Measurements from ENCODE around the gene PYROXD2. TPM values are rescaled to one million over a fixed set of nuclear protein-coding genes. Genes with fewer than 3 reads are reported as not detected.

The PYROXD2 gene
- total and polyA plus RNA-seq, 2 of the 13 experiments (the other 11 are each of a cell fraction or from before 2014, with no cell fraction given) = 2.0 to 6.2 TPM

- no peak overlapping the region for H2AFZ ChIP-seq (ENCODE audit: low read length)
- no peak for FAIRE-seq
- H3K9ac ChIP-seq (ENCODE audit: insufficient read depth, low read depth, low read length) = no peak overlapping the region
- H3K36me3 ChIP-seq (replicated peaks in 1 of 2; ENCODE audit: control insufficient read depth in 1 of 2, insufficient read depth in 2 of 2, low read length in 2 of 2) = no peaks in the 10 kb centered on the region
- in situ Hi-C loops (cut with HindIII; ENCODE audit: extremely low pct_ligation_motif_present, low pct_unique_long_range_greater_than_20kb) (no loop called here), intact Hi-C loops (cut with micrococcal nuclease; ENCODE audit: unreplicated experiment) (no loop called here)
- H4K20me1 ChIP-seq (ENCODE audit: insufficient read depth, low read length) = no peaks in the 10 kb centered on the region
- DNase-seq (ENCODE audit: low spot score) = no peak
- WGBS (ENCODE audit: low lambda C conversion rate) = 23% methylated on average over 7 of the region's 11 CpGs
- H3K4me2 ChIP-seq (ENCODE audit: low read depth, low read length) = no peak overlapping the region
- H3K4me3 ChIP-seq (replicated peaks in 1 of 3; ENCODE audit: insufficient read depth in 1 of 3, low read depth in 2 of 3, low read length in 3 of 3) = no peak overlapping the region
- no peak overlapping the region for H3K27ac ChIP-seq (ENCODE audit: extremely low read length, insufficient read depth, low read length)
- POLR2A ChIA-PET = no interaction called here
- H3K79me2 ChIP-seq (ENCODE audit: insufficient read depth, low read length) = no peaks in the 10 kb centered on the region
- ATAC-seq = no peak
- H3K9me3 ChIP-seq (ENCODE audit: low read length) = no peaks in the 10 kb centered on the region
- no peaks in the 10 kb centered on the region for H3K4me1 ChIP-seq (ENCODE audit: insufficient read depth, low read length)
- H3K27me3 ChIP-seq (ENCODE audit: control insufficient read depth in 1 of 2, insufficient read depth in 2 of 2, low read length in 2 of 2) = peaks cover 2 to 51% of the 10 kb centered on the region in 2 experiments
- CTCF ChIA-PET (ENCODE audit: low intra/inter-chr PET ratio, low total read pairs) = no interaction called here
- BruUV-seq (replicated peaks) = no TSS peak
- TF ChIP-seq KDM4B (CRISPR knock-in tag; IDR thresholded peaks at IDR 0.05) (no peak), TGIF2 (CRISPR knock-in tag; IDR thresholded peaks at IDR 0.05) (no peak), GRHL1 (CRISPR knock-in tag; conservative IDR thresholded peaks at IDR 0.05) (no peak), SMAD1 (CRISPR knock-in tag; IDR thresholded peaks at IDR 0.05; ENCODE audit: borderline replicate concordance, low read depth) (no peak), ZNF143 (CRISPR knock-in tag; IDR thresholded peaks at IDR 0.05) (no peak), ZNF460 (CRISPR knock-in tag; IDR thresholded peaks at IDR 0.05; ENCODE audit: borderline replicate concordance) (no peak), SMARCC2 (IDR thresholded peaks at IDR 0.05) (no peak), NFKBIZ (CRISPR knock-in tag; IDR thresholded peaks at IDR 0.05) (no peak)
- TF ChIP-seq, protein P1, sequence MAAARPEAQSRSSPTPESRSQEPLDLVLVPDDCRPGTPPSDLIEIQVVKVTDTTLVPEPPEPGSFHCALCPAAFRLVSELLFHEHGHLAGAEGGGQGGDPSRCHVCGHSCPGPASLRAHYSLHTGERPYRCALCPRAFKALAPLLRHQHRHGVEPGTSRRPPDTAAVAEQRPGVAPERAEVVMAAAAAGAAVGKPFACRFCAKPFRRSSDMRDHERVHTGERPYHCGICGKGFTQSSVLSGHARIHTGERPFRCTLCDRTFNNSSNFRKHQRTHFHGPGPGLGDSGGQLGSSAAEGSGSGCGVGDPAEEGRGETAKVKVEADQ (CRISPR knock-in tag; IDR thresholded peaks at IDR 0.05; ENCODE audit: borderline replicate concordance) = no peak
- TF ChIP-seq, protein P2, sequence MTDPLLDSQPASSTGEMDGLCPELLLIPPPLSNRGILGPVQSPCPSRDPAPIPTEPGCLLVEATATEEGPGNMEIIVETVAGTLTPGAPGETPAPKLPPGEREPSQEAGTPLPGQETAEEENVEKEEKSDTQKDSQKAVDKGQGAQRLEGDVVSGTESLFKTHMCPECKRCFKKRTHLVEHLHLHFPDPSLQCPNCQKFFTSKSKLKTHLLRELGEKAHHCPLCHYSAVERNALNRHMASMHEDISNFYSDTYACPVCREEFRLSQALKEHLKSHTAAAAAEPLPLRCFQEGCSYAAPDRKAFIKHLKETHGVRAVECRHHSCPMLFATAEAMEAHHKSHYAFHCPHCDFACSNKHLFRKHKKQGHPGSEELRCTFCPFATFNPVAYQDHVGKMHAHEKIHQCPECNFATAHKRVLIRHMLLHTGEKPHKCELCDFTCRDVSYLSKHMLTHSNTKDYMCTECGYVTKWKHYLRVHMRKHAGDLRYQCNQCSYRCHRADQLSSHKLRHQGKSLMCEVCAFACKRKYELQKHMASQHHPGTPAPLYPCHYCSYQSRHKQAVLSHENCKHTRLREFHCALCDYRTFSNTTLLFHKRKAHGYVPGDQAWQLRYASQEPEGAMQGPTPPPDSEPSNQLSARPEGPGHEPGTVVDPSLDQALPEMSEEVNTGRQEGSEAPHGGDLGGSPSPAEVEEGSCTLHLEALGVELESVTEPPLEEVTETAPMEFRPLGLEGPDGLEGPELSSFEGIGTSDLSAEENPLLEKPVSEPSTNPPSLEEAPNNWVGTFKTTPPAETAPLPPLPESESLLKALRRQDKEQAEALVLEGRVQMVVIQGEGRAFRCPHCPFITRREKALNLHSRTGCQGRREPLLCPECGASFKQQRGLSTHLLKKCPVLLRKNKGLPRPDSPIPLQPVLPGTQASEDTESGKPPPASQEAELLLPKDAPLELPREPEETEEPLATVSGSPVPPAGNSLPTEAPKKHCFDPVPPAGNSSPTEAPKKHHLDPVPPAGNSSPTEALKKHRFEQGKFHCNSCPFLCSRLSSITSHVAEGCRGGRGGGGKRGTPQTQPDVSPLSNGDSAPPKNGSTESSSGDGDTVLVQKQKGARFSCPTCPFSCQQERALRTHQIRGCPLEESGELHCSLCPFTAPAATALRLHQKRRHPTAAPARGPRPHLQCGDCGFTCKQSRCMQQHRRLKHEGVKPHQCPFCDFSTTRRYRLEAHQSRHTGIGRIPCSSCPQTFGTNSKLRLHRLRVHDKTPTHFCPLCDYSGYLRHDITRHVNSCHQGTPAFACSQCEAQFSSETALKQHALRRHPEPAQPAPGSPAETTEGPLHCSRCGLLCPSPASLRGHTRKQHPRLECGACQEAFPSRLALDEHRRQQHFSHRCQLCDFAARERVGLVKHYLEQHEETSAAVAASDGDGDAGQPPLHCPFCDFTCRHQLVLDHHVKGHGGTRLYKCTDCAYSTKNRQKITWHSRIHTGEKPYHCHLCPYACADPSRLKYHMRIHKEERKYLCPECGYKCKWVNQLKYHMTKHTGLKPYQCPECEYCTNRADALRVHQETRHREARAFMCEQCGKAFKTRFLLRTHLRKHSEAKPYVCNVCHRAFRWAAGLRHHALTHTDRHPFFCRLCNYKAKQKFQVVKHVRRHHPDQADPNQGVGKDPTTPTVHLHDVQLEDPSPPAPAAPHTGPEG (CRISPR knock-in tag; IDR thresholded peaks at IDR 0.05) = no peak
- TF ChIP-seq, protein P3, sequence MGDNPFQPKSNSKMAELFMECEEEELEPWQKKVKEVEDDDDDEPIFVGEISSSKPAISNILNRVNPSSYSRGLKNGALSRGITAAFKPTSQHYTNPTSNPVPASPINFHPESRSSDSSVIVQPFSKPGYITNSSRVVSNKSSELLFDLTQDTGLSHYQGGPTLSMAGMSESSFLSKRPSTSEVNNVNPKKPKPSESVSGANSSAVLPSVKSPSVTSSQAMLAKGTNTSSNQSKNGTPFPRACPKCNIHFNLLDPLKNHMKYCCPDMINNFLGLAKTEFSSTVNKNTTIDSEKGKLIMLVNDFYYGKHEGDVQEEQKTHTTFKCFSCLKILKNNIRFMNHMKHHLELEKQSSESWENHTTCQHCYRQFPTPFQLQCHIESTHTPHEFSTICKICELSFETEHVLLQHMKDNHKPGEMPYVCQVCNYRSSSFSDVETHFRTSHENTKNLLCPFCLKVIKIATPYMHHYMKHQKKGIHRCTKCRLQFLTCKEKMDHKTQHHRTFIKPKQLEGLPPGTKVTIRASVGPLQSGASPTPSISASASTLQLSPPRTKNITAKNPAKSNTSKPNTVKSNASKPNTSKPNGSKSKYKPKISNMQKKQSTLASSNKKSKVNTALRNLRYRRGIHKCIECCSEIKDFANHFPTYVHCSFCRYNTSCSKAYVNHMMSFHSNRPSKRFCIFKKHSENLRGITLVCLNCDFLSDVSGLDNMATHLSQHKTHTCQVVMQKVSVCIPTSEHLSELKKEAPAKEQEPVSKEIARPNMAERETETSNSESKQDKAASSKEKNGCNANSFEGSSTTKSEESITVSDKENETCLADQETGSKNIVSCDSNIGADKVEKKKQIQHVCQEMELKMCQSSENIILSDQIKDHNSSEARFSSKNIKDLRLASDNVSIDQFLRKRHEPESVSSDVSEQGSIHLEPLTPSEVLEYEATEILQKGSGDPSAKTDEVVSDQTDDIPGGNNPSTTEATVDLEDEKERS (CRISPR knock-in tag; IDR thresholded peaks at IDR 0.05) = no peak
Measured at GRCh38 chr10:98351831-98352402, 63.1 kb downstream of the PYROXD2 start.
